Caki2 (cell line): ENCODE results near the gene BNC2. TPM values are rescaled to one million over a fixed set of nuclear protein-coding genes. Genes with fewer than 3 reads are reported as not detected.
"Not testable (repeated sequence)": the region's sequence is repeated elsewhere in the genome, so short reads cannot be mapped to it uniquely, and the experiment has no call there.

Experiments
- DNase-seq: peaks from one replicate; pipeline ENCODE4 v3.0.0-alpha.2; 2015; ENCODE audit warnings: low read depth
- in situ Hi-C: cut with HindIII; loops from 2 replicates; pipeline ENCODE4 v1.10.0; 2016; ENCODE audit warnings: low sequenced_read_pairs, low pct_unique_long_range_greater_than_20kb, mixed read lengths
- total RNA-seq: library from RNA; depleted of rRNA; stranded (reverse); fragments of >200 nt; shearing (Covaris generic); gene quantifications from 2 replicates; pipeline ENCODE4 v1.2.3, GENCODE V29; 2014; ENCODE audit warnings: low replicate concordance; rRNA removed

BNC2 gene
- total RNA-seq = 0.12 and 1.3 TPM in 2 replicates

GRCh38 chr9:16870596-16871335 lies at the start of gene BNC2:
BNC2 (minus strand) TSS chr9:16870670; CDS start chr9:16870648, 22 bp downstream.
- peak; percentile 33 for DNase-seq
- in situ Hi-C loops = no loop called here

GRCh38 chr9:16918920-16919319 lies 48.5 kb upstream of the BNC2 start:
- DNase-seq = no peak
- in situ Hi-C loops = no loop called here

- no peak for DNase-seq
- in situ Hi-C loops = no loop called here
These were observed 44.8 kb upstream of the BNC2 start for GRCh38 chr9:16915126-16915831.

GRCh38 chr9:16912197-16912596 lies 41.7 kb upstream of the BNC2 start:
- in situ Hi-C loops = no loop called here

GRCh38 chr9:16908206-16908605 lies 37.7 kb upstream of the BNC2 start:
- in situ Hi-C loops, DNase-seq: not testable (repeated sequence)

More at GRCh38 chr9:16912197-16912596, 41.7 kb upstream of the BNC2 start:
- DNase-seq = peak; percentile 18

GRCh38 chr9:16904655-16905054 lies 34.2 kb upstream of the BNC2 start:
- no peak for DNase-seq
- in situ Hi-C loops = no loop called here

GRCh38 chr9:16901590-16901989 lies 31.1 kb upstream of the BNC2 start:
- DNase-seq = no peak
- in situ Hi-C loops = no loop called here

GRCh38 chr9:16899606-16900005 lies 29.1 kb upstream of the BNC2 start:
- DNase-seq = no peak
- in situ Hi-C loops = no loop called here

GRCh38 chr9:16898464-16898863 lies 28.0 kb upstream of the BNC2 start:
- in situ Hi-C loops = no loop called here

GRCh38 chr9:16888594-16888993 lies 18.1 kb upstream of the BNC2 start:
- DNase-seq = no peak
- in situ Hi-C loops = no loop called here

More at GRCh38 chr9:16898464-16898863, 28.0 kb upstream of the BNC2 start:
- no peak for DNase-seq

- DNase-seq = no peak
- in situ Hi-C loops = no loop called here
These were observed 15.5 kb upstream of the BNC2 start for GRCh38 chr9:16885931-16886330.

GRCh38 chr9:16884952-16885513 lies 14.6 kb upstream of the BNC2 start:
- in situ Hi-C loops = no loop called here
- no peak for DNase-seq

- in situ Hi-C loops = no loop called here
- no peak for DNase-seq
These were observed 13.9 kb upstream of the BNC2 start for GRCh38 chr9:16884373-16884772.

GRCh38 chr9:16883586-16883985 lies 13.1 kb upstream of the BNC2 start:
- no peak for DNase-seq
- in situ Hi-C loops = no loop called here

- DNase-seq, in situ Hi-C loops: not testable (repeated sequence)
These were observed 12.0 kb upstream of the BNC2 start for GRCh38 chr9:16882440-16882839.

- in situ Hi-C loops = no loop called here
- no peak for DNase-seq
These were observed 8.9 kb upstream of the BNC2 start for GRCh38 chr9:16879416-16879815.

- in situ Hi-C loops = no loop called here
- DNase-seq = no peak
These were observed 6.8 kb upstream of the BNC2 start for GRCh38 chr9:16877256-16877655.

GRCh38 chr9:16873126-16873802 lies 2.8 kb upstream of the BNC2 start:
- no peak for DNase-seq
- in situ Hi-C loops = no loop called here
